CD4-positive, alpha-beta T cell treated with Interleukin-4 for 4 hours (primary cell): ENCODE results near the gene CEACAM20.
"Not testable (repeated sequence)": the region's sequence is repeated elsewhere in the genome, so short reads cannot be mapped to it uniquely, and the experiment has no call there.

Experiments
- DNase-seq: peaks from one replicate; pipeline ENCODE4 v3.0.0-alpha.2; 2020

CEACAM20 gene

GRCh38 chr19:44529536-44529935 is at the start of gene CEACAM20:
CEACAM20 (minus strand) TSS chr19:44529675; CDS start chr19:44529509, 166 bp downstream.
- DNase-seq, result no peak

- no peak for DNase-seq
These were observed 48.0 kb upstream of the CEACAM20 start for GRCh38 chr19:44577566-44577874.

GRCh38 chr19:44576843-44577565 is 47.5 kb upstream of the CEACAM20 start:
- DNase-seq, result no peak

GRCh38 chr19:44575116-44575700 is 45.7 kb upstream of the CEACAM20 start:
- no peak for DNase-seq

GRCh38 chr19:44574186-44574950 is 44.9 kb upstream of the CEACAM20 start:
- DNase-seq, result no peak

GRCh38 chr19:44573627-44574026 is 44.2 kb upstream of the CEACAM20 start:
- no peak for DNase-seq

- no peak for DNase-seq
These were observed 43.7 kb upstream of the CEACAM20 start for GRCh38 chr19:44573183-44573582.

- DNase-seq, result no peak
These were observed 43.1 kb upstream of the CEACAM20 start for GRCh38 chr19:44572581-44572900.

- DNase-seq, result no peak
These were observed 42.5 kb upstream of the CEACAM20 start for GRCh38 chr19:44571830-44572580.

- peak; percentile 51 for DNase-seq
These were observed 41.7 kb upstream of the CEACAM20 start for GRCh38 chr19:44570984-44571684.

- no peak for DNase-seq
These were observed 41.1 kb upstream of the CEACAM20 start for GRCh38 chr19:44570603-44570983.

GRCh38 chr19:44567745-44568144 is 38.3 kb upstream of the CEACAM20 start:
- no peak for DNase-seq

- DNase-seq, result no peak
These were observed 37.5 kb upstream of the CEACAM20 start for GRCh38 chr19:44566984-44567383.

GRCh38 chr19:44563086-44563655 is 33.7 kb upstream of the CEACAM20 start:
- DNase-seq, result not testable (repeated sequence)

- no peak for DNase-seq
These were observed 28.5 kb upstream of the CEACAM20 start for GRCh38 chr19:44557933-44558332.

GRCh38 chr19:44554641-44555246 is 25.3 kb upstream of the CEACAM20 start:
- DNase-seq, result no peak

- no peak for DNase-seq
These were observed 24.1 kb upstream of the CEACAM20 start for GRCh38 chr19:44553478-44554171.

- no peak for DNase-seq
These were observed 22.8 kb upstream of the CEACAM20 start for GRCh38 chr19:44552324-44552723.

GRCh38 chr19:44551850-44552249 is 22.4 kb upstream of the CEACAM20 start:
- no peak for DNase-seq

- DNase-seq, result not testable (repeated sequence)
These were observed 21.5 kb upstream of the CEACAM20 start for GRCh38 chr19:44550976-44551375.

GRCh38 chr19:44549507-44549906 is 20.0 kb upstream of the CEACAM20 start:
- DNase-seq, result no peak
